Endothelial cell of umbilical vein (primary cell): ENCODE results near the gene MYMK. TPM values are rescaled to one million over a fixed set of nuclear protein-coding genes. Genes with fewer than 3 reads are reported as not detected.

Experiments used
- BruUV-seq: library from RNA; stranded (reverse); fragments of 400-500 nt; replicated peaks from 2 replicates; lab custom pipeline; 2021; lab: Mats Ljungman, UMichigan
- CTCF ChIA-PET: fragments of 300-600, 350-600 bp; sonication (Branson Sonifier 250); formaldehyde crosslinking; loops from one replicate; lab custom pipeline; 2021; ENCODE audit warnings: antibody characterized with exemption, inconsistent platforms; lab: Charles Lee
- POLR2A ChIA-PET: fragments of 300-600, 350-600 bp; sonication (Branson Sonifier 250); formaldehyde crosslinking; loops from one replicate; lab custom pipeline; 2021; ENCODE audit warnings: antibody characterized with exemption, inconsistent platforms; lab: Charles Lee
- DNase-seq: peaks from one replicate; pipeline ENCODE4 v3.0.0-alpha.2; 2011; ENCODE audit warnings: low read depth, low spot score
- FAIRE-seq: peaks from 2 replicates; lab custom pipeline; 2011; peaks lifted over from hg19 to GRCh38; lab: Jason Lieb, UNC
- H2AFZ ChIP-seq: 2 replicates; pipeline ENCODE4 v1.6.0; 2012; ENCODE audit warnings: low read depth, low read length, control low read depth, inconsistent platforms
- H3K27ac ChIP-seq: 2 replicates; pipeline ENCODE4 v1.5.1; 2011; ENCODE audit warnings: low read depth, mild to moderate bottlenecking, control low read depth, low read length, moderate library complexity; ENCODE audit not compliant: insufficient read depth
- H3K27me3 ChIP-seq, 2 experiments: 2 replicates each; pipeline versions ENCODE4 v1.6.0 to v1.6.1; 2011; ENCODE audit warnings: low read length in 2 of 2, mixed read lengths in 1 of 2; ENCODE audit not compliant: control insufficient read depth in 2 of 2, insufficient read depth in 2 of 2
- H3K36me3 ChIP-seq, 2 experiments: 2 replicates in 1 of 2; 3 replicates in 1 of 2; pipeline ENCODE4 v1.5.1; 2011; ENCODE audit warnings: low read length in 2 of 2, mild to moderate bottlenecking in 1 of 2, moderate library complexity in 1 of 2; ENCODE audit not compliant: control insufficient read depth in 2 of 2, insufficient read depth in 2 of 2; ENCODE audit errors: extremely low read depth in 1 of 2
- H3K4me1 ChIP-seq: 3 replicates; pipeline ENCODE4 v1.5.1; 2011; ENCODE audit warnings: mild to moderate bottlenecking, low read length; ENCODE audit not compliant: control insufficient read depth, insufficient read depth; ENCODE audit errors: extremely low read depth
- H3K4me2 ChIP-seq: 2 replicates; pipeline ENCODE4 v1.6.1; 2011; ENCODE audit warnings: low read length, control low read depth, mixed read lengths; ENCODE audit not compliant: insufficient read depth
- H3K4me3 ChIP-seq, 3 experiments: fragments of 200-600 bp in 1 of 3; sonication (generic), shearing (Covaris generic) in 1 of 3; replicated peaks in 1 of 3; 2 replicates each; pipeline ENCODE4 v1.5.1; 2011 to 2016; ENCODE audit warnings: control low read depth in 3 of 3, low read length in 3 of 3, mild to moderate bottlenecking in 2 of 3, inconsistent platforms in 1 of 3, low read depth in 1 of 3, moderate library complexity in 1 of 3; ENCODE audit not compliant: insufficient read depth in 1 of 3
- H3K79me2 ChIP-seq: 2 replicates; pipeline ENCODE4 v1.6.0; 2012; ENCODE audit warnings: low read length, inconsistent platforms; ENCODE audit not compliant: control insufficient read depth, insufficient read depth
- H3K9ac ChIP-seq: replicated peaks from 2 replicates; pipeline ENCODE3; 2011; ENCODE audit warnings: low read length, control low read depth; ENCODE audit not compliant: insufficient read depth; ENCODE audit errors: extremely low read depth
- H3K9me1 ChIP-seq: replicated peaks from 3 replicates; pipeline ENCODE4 v1.6.0; 2011; ENCODE audit warnings: mild to moderate bottlenecking, low read length; ENCODE audit not compliant: control insufficient read depth, insufficient read depth; ENCODE audit errors: extremely low read depth
- H3K9me3 ChIP-seq: replicated peaks from 2 replicates; pipeline ENCODE4 v1.5.1; 2012; ENCODE audit warnings: low read length, inconsistent platforms; ENCODE audit not compliant: control insufficient read depth, insufficient read depth
- H4K20me1 ChIP-seq: replicated peaks from 2 replicates; pipeline ENCODE3; 2011; ENCODE audit warnings: mild to moderate bottlenecking, low read length; ENCODE audit not compliant: control insufficient read depth, insufficient read depth; ENCODE audit errors: extremely low read depth
- FOS ChIP-seq: IDR thresholded peaks from 2 replicates; pipeline ENCODE4 v1.6.1; 2011; ENCODE audit warnings: mild to moderate bottlenecking, low read length, moderate library complexity, borderline replicate concordance; ENCODE audit not compliant: insufficient read depth
- GATA2 ChIP-seq: IDR thresholded peaks from 2 replicates; pipeline ENCODE4 v1.7.0; 2011; ENCODE audit warnings: low read depth, mild to moderate bottlenecking, moderate library complexity, mixed read lengths, low read length; ENCODE audit not compliant: insufficient read length, insufficient read depth
- JUN ChIP-seq: IDR thresholded peaks from 2 replicates; pipeline ENCODE4 v1.6.1; 2011; ENCODE audit warnings: borderline replicate concordance, low read depth; ENCODE audit not compliant: insufficient read length, insufficient read depth
- MYC ChIP-seq: IDR thresholded peaks from one replicate; pipeline ENCODE4 v1.6.1; 2011; ENCODE audit warnings: mild to moderate bottlenecking, low read depth, low read length
- POLR2A ChIP-seq: IDR thresholded peaks from 2 replicates; pipeline ENCODE4 v1.6.1; 2012; ENCODE audit warnings: low read depth, mild to moderate bottlenecking, control low read depth, low read length
- dilution Hi-C: fragments of 300-500 bp; cut with MboI; formaldehyde crosslinking; loops from one replicate; pipeline ENCODE4 v1.15.0; 2019; ENCODE audit warnings: low sequenced_read_pairs; ENCODE audit not compliant: extremely low pct_ligation_motif_present
- intact Hi-C: fragments of 100-400 bp; cut with micrococcal nuclease; formaldehyde crosslinking; loops from one replicate; pipeline ENCODE4 v1.10.0; 2022
- polyA plus RNA-seq, 4 experiments: library from polyadenylated mRNA; depleted of rRNA in 3 of 4; stranded (reverse) in 3 of 4; unstranded in 1 of 4; fragments of >200 nt; gene quantifications; 2 replicates each; pipeline versions ENCODE4 v1.2.1 to v1.2.3, GENCODE V29; 2011 to 2012; ENCODE audit warnings: missing spikeins in 1 of 4
- total RNA-seq: library from RNA; stranded (reverse); gene quantifications from 2 replicates; pipeline ENCODE4 v1.2.3, GENCODE V29; 2021
- TF ChIP-seq, protein P1 (sequence below): IDR thresholded peaks from 2 replicates; pipeline ENCODE4 v1.6.1; 2011; ENCODE audit not compliant: insufficient read depth, insufficient read length
- TF ChIP-seq, protein P2 (sequence below), 2 donors: IDR thresholded peaks; 1 replicate in 1 of 2; 2 replicates in 1 of 2; pipeline ENCODE4 v1.5.1; 2011; ENCODE audit warnings: low read length in 2 of 2, mild to moderate bottlenecking in 2 of 2, moderate library complexity in 2 of 2, control low read depth in 1 of 2, inconsistent platforms in 1 of 2, low read depth in 1 of 2; ENCODE audit not compliant: insufficient read depth in 1 of 2; ENCODE audit errors: extremely low read depth in 1 of 2

MYMK gene
- total and polyA plus RNA-seq, 2 donors (not counting 3 experiments of a cell fraction or from before 2014, with no cell fraction given) = not detected

DNA sequence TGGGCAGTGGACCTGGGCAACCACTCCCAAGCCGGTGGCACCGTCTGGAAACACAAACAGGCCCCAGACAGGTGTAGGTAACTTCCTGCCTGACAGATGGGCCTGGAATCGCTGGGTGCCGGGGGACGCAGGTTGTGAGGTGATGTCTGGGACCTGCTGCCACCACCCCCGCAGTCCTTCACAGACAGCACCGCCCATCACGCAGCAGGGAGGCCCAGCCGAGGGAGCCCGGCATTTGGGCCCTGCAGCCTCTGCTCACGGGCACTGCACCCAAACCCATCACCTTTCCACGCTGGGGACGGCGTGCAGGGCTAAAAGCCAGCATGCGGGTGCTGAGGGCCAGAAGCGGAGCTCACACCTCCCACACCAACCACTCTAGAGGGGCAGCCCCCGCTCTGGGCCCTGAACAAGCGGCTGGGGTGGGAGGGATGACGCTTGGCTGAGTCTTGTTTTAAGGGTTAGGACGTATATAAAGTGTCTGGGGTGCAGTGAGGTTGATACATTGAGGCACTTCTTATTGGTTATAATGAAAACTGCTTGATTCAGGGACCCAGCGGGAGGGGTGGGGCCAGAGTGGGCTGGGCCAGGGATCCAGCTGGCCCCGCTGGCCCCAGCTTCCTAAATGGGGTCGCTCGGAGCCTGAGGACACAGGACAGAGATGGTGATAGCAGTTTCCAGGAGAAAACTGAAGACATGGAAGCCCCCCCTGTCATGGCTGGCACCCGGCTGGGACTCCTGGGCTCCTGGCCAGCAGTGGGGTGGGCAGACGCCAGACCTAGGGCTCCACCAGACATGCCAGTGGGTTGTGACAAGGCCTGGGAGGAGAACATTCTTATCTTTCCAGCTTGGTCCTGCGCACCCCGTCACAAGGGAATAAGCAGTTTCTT, 11.3 kb downstream of the MYMK start:
- H3K4me1 ChIP-seq = no peaks in the 10 kb centered on the region
- CTCF ChIA-PET = no interaction called here
- H3K27ac ChIP-seq = no peak overlapping the region
- TF ChIP-seq, protein P1, sequence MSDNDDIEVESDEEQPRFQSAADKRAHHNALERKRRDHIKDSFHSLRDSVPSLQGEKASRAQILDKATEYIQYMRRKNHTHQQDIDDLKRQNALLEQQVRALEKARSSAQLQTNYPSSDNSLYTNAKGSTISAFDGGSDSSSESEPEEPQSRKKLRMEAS = no peak
- TF ChIP-seq, protein P2, sequence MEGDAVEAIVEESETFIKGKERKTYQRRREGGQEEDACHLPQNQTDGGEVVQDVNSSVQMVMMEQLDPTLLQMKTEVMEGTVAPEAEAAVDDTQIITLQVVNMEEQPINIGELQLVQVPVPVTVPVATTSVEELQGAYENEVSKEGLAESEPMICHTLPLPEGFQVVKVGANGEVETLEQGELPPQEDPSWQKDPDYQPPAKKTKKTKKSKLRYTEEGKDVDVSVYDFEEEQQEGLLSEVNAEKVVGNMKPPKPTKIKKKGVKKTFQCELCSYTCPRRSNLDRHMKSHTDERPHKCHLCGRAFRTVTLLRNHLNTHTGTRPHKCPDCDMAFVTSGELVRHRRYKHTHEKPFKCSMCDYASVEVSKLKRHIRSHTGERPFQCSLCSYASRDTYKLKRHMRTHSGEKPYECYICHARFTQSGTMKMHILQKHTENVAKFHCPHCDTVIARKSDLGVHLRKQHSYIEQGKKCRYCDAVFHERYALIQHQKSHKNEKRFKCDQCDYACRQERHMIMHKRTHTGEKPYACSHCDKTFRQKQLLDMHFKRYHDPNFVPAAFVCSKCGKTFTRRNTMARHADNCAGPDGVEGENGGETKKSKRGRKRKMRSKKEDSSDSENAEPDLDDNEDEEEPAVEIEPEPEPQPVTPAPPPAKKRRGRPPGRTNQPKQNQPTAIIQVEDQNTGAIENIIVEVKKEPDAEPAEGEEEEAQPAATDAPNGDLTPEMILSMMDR (IDR thresholded peaks at IDR 0.05; ENCODE audit: extremely low read depth in 1 of 2, insufficient read depth in 1 of 2, low read depth in 1 of 2, low read length in 2 of 2) = no peak
- TF ChIP-seq POLR2A (no peak), FOS (no peak), JUN (no peak), MYC (no peak), GATA2 (no peak)
- dilution Hi-C loops = no loop called here
- H3K79me2 ChIP-seq = no peaks in the 10 kb centered on the region
- DNase-seq = no peak
- H3K27me3 ChIP-seq = peaks cover 0 to 3% of the 10 kb centered on the region in 2 experiments
- H3K9me1 ChIP-seq = no peaks in the 10 kb centered on the region
- BruUV-seq = no TSS peak
- no peak overlapping the region for H3K4me3 ChIP-seq
- H2AFZ ChIP-seq = no peak overlapping the region
- no peak overlapping the region for H3K9ac ChIP-seq
- no peak for FAIRE-seq
- POLR2A ChIA-PET = no interaction called here
- intact Hi-C loops = no loop called here
- H3K4me2 ChIP-seq = no peak overlapping the region
- H3K9me3 ChIP-seq = no peaks in the 10 kb centered on the region
- H3K36me3 ChIP-seq = no peaks in the 10 kb centered on the region
- no peaks in the 10 kb centered on the region for H4K20me1 ChIP-seq
